ENCODE results near the gene MAML1.

DNA sequence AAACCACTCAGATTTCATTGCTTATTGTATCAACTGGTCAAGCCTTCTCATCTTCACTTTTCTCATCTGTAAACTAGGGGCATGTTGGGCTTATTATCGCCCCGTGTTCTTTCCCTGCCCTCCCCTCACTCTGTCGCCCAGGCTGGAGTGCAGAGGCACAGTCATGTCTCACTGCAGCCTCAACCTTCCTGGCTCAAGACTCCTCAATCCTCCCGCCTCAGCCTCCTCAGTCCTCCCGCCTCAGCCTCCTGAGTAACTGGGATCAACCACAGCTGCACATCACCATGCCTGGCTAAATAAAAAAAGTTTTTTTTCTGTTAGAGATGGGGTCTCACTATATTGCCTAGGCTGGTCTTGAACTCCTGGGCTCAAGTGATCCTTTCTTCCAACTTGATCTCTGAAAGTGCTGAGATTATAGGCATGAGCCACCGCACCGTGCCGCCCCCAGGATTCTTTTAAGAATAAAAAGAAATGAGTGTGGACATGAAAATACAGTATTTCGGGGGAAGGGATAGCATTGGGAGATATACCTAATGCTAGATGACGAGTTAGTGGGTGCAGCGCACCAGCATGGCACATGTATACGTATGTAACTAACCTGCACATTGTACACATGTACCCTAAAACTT is 2.0 kb downstream of the MAML1 start:
- TF ChIP-seq EZH2phosphoT487 (IDR thresholded peaks at IDR 0.05; ENCODE audit: unreplicated experiment) (no peak), ZNF114 (CRISPR knock-in tag; IDR thresholded peaks at IDR 0.05) (no peak), POLR2AphosphoS5 (IDR thresholded peaks at IDR 0.05; ENCODE audit: low read depth) (no peak)
- TF ChIP-seq, protein P1, sequence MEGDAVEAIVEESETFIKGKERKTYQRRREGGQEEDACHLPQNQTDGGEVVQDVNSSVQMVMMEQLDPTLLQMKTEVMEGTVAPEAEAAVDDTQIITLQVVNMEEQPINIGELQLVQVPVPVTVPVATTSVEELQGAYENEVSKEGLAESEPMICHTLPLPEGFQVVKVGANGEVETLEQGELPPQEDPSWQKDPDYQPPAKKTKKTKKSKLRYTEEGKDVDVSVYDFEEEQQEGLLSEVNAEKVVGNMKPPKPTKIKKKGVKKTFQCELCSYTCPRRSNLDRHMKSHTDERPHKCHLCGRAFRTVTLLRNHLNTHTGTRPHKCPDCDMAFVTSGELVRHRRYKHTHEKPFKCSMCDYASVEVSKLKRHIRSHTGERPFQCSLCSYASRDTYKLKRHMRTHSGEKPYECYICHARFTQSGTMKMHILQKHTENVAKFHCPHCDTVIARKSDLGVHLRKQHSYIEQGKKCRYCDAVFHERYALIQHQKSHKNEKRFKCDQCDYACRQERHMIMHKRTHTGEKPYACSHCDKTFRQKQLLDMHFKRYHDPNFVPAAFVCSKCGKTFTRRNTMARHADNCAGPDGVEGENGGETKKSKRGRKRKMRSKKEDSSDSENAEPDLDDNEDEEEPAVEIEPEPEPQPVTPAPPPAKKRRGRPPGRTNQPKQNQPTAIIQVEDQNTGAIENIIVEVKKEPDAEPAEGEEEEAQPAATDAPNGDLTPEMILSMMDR (conservative IDR thresholded peaks at IDR 0.05; ENCODE audit: low read depth in 2 of 2) = no peak
- TF ChIP-seq, protein P2, sequence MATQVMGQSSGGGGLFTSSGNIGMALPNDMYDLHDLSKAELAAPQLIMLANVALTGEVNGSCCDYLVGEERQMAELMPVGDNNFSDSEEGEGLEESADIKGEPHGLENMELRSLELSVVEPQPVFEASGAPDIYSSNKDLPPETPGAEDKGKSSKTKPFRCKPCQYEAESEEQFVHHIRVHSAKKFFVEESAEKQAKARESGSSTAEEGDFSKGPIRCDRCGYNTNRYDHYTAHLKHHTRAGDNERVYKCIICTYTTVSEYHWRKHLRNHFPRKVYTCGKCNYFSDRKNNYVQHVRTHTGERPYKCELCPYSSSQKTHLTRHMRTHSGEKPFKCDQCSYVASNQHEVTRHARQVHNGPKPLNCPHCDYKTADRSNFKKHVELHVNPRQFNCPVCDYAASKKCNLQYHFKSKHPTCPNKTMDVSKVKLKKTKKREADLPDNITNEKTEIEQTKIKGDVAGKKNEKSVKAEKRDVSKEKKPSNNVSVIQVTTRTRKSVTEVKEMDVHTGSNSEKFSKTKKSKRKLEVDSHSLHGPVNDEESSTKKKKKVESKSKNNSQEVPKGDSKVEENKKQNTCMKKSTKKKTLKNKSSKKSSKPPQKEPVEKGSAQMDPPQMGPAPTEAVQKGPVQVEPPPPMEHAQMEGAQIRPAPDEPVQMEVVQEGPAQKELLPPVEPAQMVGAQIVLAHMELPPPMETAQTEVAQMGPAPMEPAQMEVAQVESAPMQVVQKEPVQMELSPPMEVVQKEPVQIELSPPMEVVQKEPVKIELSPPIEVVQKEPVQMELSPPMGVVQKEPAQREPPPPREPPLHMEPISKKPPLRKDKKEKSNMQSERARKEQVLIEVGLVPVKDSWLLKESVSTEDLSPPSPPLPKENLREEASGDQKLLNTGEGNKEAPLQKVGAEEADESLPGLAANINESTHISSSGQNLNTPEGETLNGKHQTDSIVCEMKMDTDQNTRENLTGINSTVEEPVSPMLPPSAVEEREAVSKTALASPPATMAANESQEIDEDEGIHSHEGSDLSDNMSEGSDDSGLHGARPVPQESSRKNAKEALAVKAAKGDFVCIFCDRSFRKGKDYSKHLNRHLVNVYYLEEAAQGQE (IDR thresholded peaks at IDR 0.05; ENCODE audit: unreplicated experiment) = no peak

All from GM23338 (cell line).